Measurements from ENCODE around the gene CDH23. TPM values are rescaled to one million over a fixed set of nuclear protein-coding genes. Genes with fewer than 3 reads are reported as not detected.

The CDH23 gene
- total RNA-seq, 1 donor from 2014 or later = 5.4 TPM

GRCh38 chr10:71404503-71405295, 8.0 kb downstream of the CDH23 start:
- ATAC-seq = no peak

GRCh38 chr10:71406878-71407277, 10.2 kb downstream of the CDH23 start:
- no peak for ATAC-seq
- no peak for DNase-seq
- intact Hi-C loops (cut with micrococcal nuclease) = no loop called here

More at GRCh38 chr10:71404503-71405295, 8.0 kb downstream of the CDH23 start:
- intact Hi-C loops (cut with micrococcal nuclease) = no loop called here
- DNase-seq = no peak

DNA sequence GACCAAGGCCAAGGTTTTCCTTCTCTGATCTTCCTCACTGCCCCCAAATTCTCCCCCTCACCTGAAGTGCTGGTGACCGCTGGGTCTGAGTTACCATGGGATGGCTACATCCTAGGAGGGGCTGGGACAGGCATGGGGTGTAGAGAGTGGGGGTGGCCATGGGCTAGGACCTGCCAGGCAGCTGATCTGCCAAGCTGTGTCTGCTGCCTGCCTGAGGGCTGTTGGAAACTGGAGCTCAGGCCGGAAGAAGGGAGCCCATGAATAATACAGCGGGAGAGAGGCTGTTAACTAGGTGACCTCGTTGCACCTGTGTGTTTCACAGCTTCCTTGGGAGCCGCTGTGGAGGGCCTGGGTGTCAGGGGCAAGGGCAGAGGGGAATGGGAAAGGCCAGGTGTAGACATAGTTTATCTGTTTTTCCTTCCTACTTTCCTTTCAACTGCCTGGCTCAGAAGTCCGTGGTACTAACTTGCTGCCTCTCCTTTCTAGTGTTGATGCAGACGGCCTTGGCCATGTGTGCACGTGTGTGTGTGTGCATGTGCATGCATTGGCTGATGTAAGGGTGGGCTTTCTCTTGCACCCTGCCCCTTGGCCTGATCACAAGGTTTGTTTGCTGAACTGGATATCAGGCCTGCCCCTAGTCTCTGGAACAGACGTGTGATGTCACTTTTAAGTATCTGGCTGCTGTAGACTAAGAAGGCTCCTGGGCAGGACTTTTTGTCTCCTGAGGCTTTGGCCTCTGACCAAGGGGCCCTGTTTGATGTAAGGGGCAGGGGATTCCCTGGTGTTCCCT, 11.9 kb downstream of the CDH23 start:
- ATAC-seq = no peak
- no peak for DNase-seq
- intact Hi-C loops (cut with micrococcal nuclease) = no loop called here

GRCh38 chr10:71409516-71410104, 12.9 kb downstream of the CDH23 start:
- intact Hi-C loops (cut with micrococcal nuclease) = no loop called here
- no peak for DNase-seq
- ATAC-seq = no peak

- ATAC-seq = no peak
Measured at GRCh38 chr10:71413581-71413980, 16.9 kb downstream of the CDH23 start.

DNA sequence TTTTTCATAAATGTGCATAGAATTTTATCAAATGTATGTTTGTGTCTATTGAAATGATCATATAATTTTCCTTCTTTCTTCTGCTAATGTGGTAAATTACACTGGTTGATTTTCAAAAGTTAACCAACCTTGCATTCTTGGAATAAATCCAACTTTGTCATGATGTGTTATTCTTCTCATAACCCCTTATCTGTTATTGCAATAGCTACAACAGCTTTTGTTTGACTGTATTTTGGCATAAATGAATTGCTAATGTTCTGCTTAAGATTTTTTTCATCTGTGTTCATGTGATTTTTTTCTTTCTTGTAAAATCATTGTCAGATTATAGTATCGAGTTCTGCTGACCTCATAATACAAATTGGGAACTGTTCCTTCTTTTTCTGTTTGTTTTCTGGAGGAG, 17.6 kb downstream of the CDH23 start:
- DNase-seq = no peak
- no peak for ATAC-seq
- intact Hi-C loops (cut with micrococcal nuclease) = no loop called here

More at GRCh38 chr10:71413581-71413980, 16.9 kb downstream of the CDH23 start:
- intact Hi-C loops (cut with micrococcal nuclease) = no loop called here
- no peak for DNase-seq

DNA sequence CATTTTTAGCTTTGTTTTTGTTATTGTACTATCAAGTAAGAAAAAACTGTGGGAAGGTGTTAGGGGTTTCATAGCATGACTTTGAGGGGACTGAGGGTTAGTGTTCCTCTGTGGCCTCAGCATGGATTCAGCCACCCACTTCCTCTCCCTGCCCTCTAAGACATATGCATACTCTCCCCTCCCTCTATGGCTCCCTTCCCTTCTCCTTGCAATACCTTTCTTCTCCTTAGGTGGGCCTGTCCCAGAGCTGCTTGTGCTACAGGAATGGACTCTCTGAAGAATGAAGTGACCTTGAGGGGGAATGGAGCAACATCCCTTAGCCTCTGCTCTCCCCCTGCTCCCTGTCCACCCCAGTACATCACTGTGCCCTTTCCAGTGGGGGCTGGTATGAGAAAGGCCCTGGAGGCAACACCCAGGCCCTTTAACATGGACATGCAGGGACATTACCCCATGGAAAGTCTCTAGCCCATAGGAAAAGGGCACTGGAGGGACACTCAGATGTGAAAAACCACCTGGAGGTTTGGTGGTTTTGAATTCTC, 22.4 kb downstream of the CDH23 start:
- intact Hi-C loops (cut with micrococcal nuclease) = no loop called here

GRCh38 chr10:71419750-71420149, 23.0 kb downstream of the CDH23 start:
- no peak for ATAC-seq
- DNase-seq = no peak
- intact Hi-C loops (cut with micrococcal nuclease) = no loop called here

More for the DNA sequence above, 22.4 kb downstream of the CDH23 start:
- no peak for ATAC-seq
- DNase-seq = no peak

- ATAC-seq = no peak
- DNase-seq = no peak
- intact Hi-C loops (cut with micrococcal nuclease) = no loop called here
Measured at GRCh38 chr10:71421075-71421434, 24.3 kb downstream of the CDH23 start.

DNA sequence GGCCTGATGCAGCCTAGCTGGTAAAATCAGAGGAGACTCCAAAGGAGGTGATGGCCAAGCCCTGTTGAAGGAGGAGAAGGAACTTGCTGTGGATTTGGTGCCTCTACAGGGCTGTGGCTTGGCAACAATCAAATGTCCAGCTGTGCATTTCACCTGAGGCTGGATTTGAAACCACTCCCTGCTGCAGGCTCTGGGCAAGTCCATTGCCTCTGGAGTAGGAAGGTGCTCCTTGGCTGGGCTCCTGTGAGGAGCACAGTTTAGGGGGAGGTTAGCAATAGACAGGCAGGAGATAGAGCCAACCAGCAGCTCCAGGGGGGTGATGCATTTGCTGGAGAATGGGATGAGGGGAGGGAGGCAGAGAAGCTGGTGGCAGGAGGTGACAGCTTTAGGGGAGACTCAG, 26.5 kb downstream of the CDH23 start:
- DNase-seq (no peak), ATAC-seq (no peak)
- intact Hi-C loops (cut with micrococcal nuclease) = no loop called here

DNA sequence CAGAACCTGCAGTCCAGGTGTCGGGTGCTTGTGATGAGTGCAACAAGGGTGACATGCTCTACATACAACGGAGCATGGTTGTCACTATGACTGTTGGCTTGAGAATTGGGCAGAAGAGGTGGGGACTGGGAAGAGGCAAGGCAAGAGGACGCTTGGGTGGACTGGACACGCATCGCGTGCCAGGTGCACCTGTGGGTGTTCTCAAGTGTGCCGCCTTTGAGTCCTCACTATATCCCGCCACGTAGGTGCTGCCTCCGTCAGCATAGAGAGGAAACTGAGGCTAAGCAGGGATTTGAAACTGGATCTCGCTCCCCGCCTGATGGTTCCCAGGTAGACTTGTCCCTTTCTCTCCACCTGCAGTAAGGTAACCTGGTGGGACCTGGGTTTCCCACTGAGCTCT, 27.2 kb downstream of the CDH23 start:
- no peak for DNase-seq
- intact Hi-C loops (cut with micrococcal nuclease) = no loop called here
- no peak for ATAC-seq

GRCh38 chr10:71424496-71425194, 27.9 kb downstream of the CDH23 start:
- ATAC-seq (no peak), DNase-seq (no peak)
- intact Hi-C loops (cut with micrococcal nuclease) = no loop called here

GRCh38 chr10:71426058-71426605, 29.4 kb downstream of the CDH23 start:
- intact Hi-C loops (cut with micrococcal nuclease) = no loop called here
- ATAC-seq = no peak
- DNase-seq = no peak

GRCh38 chr10:71427246-71427645, 30.5 kb downstream of the CDH23 start:
- intact Hi-C loops (cut with micrococcal nuclease) = no loop called here
- no peak for DNase-seq
- no peak for ATAC-seq

DNA sequence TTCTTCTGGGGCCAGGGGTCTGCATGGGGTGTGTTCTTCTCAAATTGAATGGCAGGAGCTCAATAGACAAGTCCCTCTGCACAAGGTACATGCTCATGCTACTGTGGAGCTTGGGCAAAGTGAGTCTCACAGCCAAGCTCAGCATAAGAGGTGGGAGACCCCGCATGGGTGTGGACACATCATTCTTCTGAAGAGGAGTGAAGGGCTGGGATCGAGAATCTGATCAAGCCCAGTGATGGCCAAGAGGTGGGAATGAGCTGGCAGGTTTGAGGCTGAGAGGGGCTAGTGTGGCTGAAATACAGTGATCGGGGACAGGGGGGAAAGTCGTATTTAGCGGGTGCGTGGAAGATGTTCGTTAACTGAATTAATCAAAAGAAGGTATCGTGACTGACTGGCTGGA, 32.6 kb downstream of the CDH23 start:
- ATAC-seq (no peak), DNase-seq (no peak)
- intact Hi-C loops (cut with micrococcal nuclease) = no loop called here

GRCh38 chr10:71429929-71430328, 33.2 kb downstream of the CDH23 start:
- DNase-seq (no peak), ATAC-seq (no peak)
- intact Hi-C loops (cut with micrococcal nuclease) = no loop called here

GRCh38 chr10:71431239-71432100, 34.8 kb downstream of the CDH23 start:
- no peak for ATAC-seq
- intact Hi-C loops (cut with micrococcal nuclease) = no loop called here
- no peak for DNase-seq

Measured in left ventricle myocardium superior (tissue), 1 donor.